Caco-2 (cell line): ENCODE results near the gene TDRD10. TPM values are rescaled to one million over a fixed set of nuclear protein-coding genes. Genes with fewer than 3 reads are reported as not detected.

ENCODE experiments used
- BruUV-seq: library from RNA; stranded (reverse); fragments of 400-500 nt; replicated peaks from 2 replicates; lab custom pipeline; 2021; lab: Mats Ljungman, UMichigan
- CTCF ChIA-PET: fragments of 300-600 bp; sonication (Branson Sonifier 250); formaldehyde crosslinking; loops from one replicate; lab custom pipeline; 2022; ENCODE audit warnings: antibody characterized with exemption; lab: Charles Lee
- POLR2A ChIA-PET: fragments of 300-600 bp; sonication (Branson Sonifier 250); formaldehyde crosslinking; loops from one replicate; lab custom pipeline; 2022; ENCODE audit warnings: antibody characterized with exemption; lab: Charles Lee
- DNase-seq, 2 experiments: peaks; one replicate each; pipeline versions ENCODE4 v3.0.0 to v3.0.0-alpha.2; 2020 to 2022
- H3K27me3 ChIP-seq: replicated peaks from 2 replicates; pipeline ENCODE4 v1.6.0; 2011; ENCODE audit warnings: low read length; ENCODE audit not compliant: control insufficient read depth, insufficient read depth
- H3K36me3 ChIP-seq: 2 replicates; pipeline ENCODE4 v1.5.1; 2011; ENCODE audit warnings: low read length; ENCODE audit not compliant: control insufficient read depth, insufficient read depth
- H3K4me1 ChIP-seq: fragments of 250-450 bp; sonication (Bioruptor Pico); 2 replicates; pipeline ENCODE4 v1.5.1; 2020; ENCODE audit warnings: mild to moderate bottlenecking
- H3K4me3 ChIP-seq: 2 replicates; pipeline ENCODE4 v1.5.1; 2011; ENCODE audit warnings: low read depth, mild to moderate bottlenecking, control low read depth, low read length
- H3K9me3 ChIP-seq: fragments of 250-450 bp; sonication (Bioruptor Pico); 2 replicates; pipeline ENCODE4 v1.5.1; 2020; ENCODE audit warnings: mild to moderate bottlenecking, moderate library complexity
- H3K27ac Mint-ChIP-seq: one replicate; pipeline ENCODE4 v1.8.0; 2022; ENCODE audit warnings: mixed read lengths; ENCODE audit not compliant: unreplicated experiment
- H3K27me3 Mint-ChIP-seq: one replicate; pipeline ENCODE4 v1.8.0; 2022; ENCODE audit warnings: mixed read lengths; ENCODE audit not compliant: insufficient read depth, unreplicated experiment
- H3K36me3 Mint-ChIP-seq: one replicate; pipeline ENCODE4 v1.8.0; 2022; ENCODE audit warnings: mild to moderate bottlenecking, mixed read lengths; ENCODE audit not compliant: insufficient read depth, unreplicated experiment
- H3K4me1 Mint-ChIP-seq: one replicate; pipeline ENCODE4 v1.8.0; 2022; ENCODE audit warnings: low read depth, mixed read lengths; ENCODE audit not compliant: unreplicated experiment
- H3K4me3 Mint-ChIP-seq: one replicate; pipeline ENCODE4 v1.8.0; 2022; ENCODE audit warnings: mild to moderate bottlenecking, moderate library complexity, mixed read lengths; ENCODE audit not compliant: unreplicated experiment
- H3K9me3 Mint-ChIP-seq: one replicate; pipeline ENCODE4 v1.8.0; 2022; ENCODE audit warnings: mixed read lengths; ENCODE audit not compliant: unreplicated experiment
- intact Hi-C: fragments of 100-400 bp; cut with micrococcal nuclease; formaldehyde crosslinking; loops from one replicate; pipeline ENCODE4 v1.10.0; 2022; ENCODE audit not compliant: unreplicated experiment
- total RNA-seq: library from RNA; stranded (reverse); gene quantifications from 2 replicates; pipeline ENCODE4 v1.2.3, GENCODE V29; 2022
- TF ChIP-seq, protein P1 (sequence below), 2 experiments: fragments of 200-600 bp in 1 of 2; IDR thresholded peaks; 1 replicate in 1 of 2; 2 replicates in 1 of 2; pipeline versions ENCODE4 v1.5.1 to v1.8.0; 2011 to 2022; ENCODE audit warnings: antibody characterized with exemption in 1 of 2, control low read depth in 1 of 2, inconsistent platforms in 1 of 2, low read depth in 1 of 2, low read length in 1 of 2, mild to moderate bottlenecking in 1 of 2, moderate library complexity in 1 of 2; ENCODE audit not compliant: insufficient read depth in 1 of 2, severe bottlenecking in 1 of 2, unreplicated experiment in 1 of 2

TDRD10 gene
- total RNA-seq, 1 experiment from 2014 or later, result not detected

GRCh38 chr1:154591206-154591605, 89.2 kb downstream of the TDRD10 start:
- H3K36me3 ChIP-seq, result peaks cover 7% of the 10 kb centered on the region; the same call in 1 of the 2 replicates
- intact Hi-C loops, result no loop called here
- Mint-ChIP-seq H3K36me3 (peaks cover 82% of the 10 kb centered on the region), H3K4me3 (no peak overlapping the region), H3K27me3 (no peaks in the 10 kb centered on the region), H3K4me1 (no peaks in the 10 kb centered on the region), H3K9me3 (no peaks in the 10 kb centered on the region), H3K27ac (no peak overlapping the region)
- ChIA-PET POLR2A (no interaction called here), CTCF (no interaction called here)
- no peak for DNase-seq
- no TSS peak for BruUV-seq
- H3K9me3 ChIP-seq, result no peaks in the 10 kb centered on the region
- H3K4me3 ChIP-seq, result no peak overlapping the region
- H3K4me1 ChIP-seq, result no peaks in the 10 kb centered on the region
- TF ChIP-seq, protein P1, sequence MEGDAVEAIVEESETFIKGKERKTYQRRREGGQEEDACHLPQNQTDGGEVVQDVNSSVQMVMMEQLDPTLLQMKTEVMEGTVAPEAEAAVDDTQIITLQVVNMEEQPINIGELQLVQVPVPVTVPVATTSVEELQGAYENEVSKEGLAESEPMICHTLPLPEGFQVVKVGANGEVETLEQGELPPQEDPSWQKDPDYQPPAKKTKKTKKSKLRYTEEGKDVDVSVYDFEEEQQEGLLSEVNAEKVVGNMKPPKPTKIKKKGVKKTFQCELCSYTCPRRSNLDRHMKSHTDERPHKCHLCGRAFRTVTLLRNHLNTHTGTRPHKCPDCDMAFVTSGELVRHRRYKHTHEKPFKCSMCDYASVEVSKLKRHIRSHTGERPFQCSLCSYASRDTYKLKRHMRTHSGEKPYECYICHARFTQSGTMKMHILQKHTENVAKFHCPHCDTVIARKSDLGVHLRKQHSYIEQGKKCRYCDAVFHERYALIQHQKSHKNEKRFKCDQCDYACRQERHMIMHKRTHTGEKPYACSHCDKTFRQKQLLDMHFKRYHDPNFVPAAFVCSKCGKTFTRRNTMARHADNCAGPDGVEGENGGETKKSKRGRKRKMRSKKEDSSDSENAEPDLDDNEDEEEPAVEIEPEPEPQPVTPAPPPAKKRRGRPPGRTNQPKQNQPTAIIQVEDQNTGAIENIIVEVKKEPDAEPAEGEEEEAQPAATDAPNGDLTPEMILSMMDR (IDR thresholded peaks at IDR 0.05; ENCODE audit: insufficient read depth in 1 of 2, low read depth in 1 of 2, low read length in 1 of 2, severe bottlenecking in 1 of 2, unreplicated experiment in 1 of 2), result no peak
- no peaks in the 10 kb centered on the region for H3K27me3 ChIP-seq

GRCh38 chr1:154593390-154593789, 91.4 kb downstream of the TDRD10 start:
- Histone ChIP-seq H3K36me3 (peaks cover 7% of the 10 kb centered on the region; the same call in 1 of the 2 replicates), H3K4me1 (no peaks in the 10 kb centered on the region), H3K4me3 (no peak overlapping the region), H3K27me3 (no peaks in the 10 kb centered on the region), H3K9me3 (no peaks in the 10 kb centered on the region)
- Mint-ChIP-seq H3K27ac (no peak overlapping the region), H3K36me3 (peaks cover 81% of the 10 kb centered on the region), H3K9me3 (no peaks in the 10 kb centered on the region), H3K4me3 (no peak overlapping the region), H3K4me1 (no peaks in the 10 kb centered on the region), H3K27me3 (no peaks in the 10 kb centered on the region)
- intact Hi-C loops, result no loop called here
- POLR2A ChIA-PET, result no interaction called here
- no TSS peak for BruUV-seq
- TF ChIP-seq, protein P1 (IDR thresholded peaks at IDR 0.05; ENCODE audit: insufficient read depth in 1 of 2, low read depth in 1 of 2, low read length in 1 of 2, severe bottlenecking in 1 of 2, unreplicated experiment in 1 of 2), result no peak
- CTCF ChIA-PET, result no interaction called here
- DNase-seq, result no peak

DNA sequence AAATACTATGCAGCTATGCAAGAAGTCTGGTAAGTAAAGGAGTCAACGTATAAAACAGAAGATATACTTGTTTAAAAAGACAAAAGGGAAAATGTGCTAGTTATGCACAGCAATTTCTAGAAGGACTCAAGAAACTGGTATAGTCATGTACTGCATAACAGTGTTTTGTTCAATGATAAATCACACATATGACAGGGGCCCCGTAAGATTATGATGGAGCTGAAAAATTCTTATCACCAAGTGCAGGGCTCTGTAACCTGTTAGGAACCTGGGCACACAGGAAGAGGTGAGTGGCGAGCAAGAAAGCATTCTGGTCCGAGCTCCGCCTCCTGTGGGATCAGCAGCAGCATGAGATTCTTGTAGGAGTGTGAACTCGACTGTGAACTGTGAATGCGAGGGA, 92.8 kb downstream of the TDRD10 start:
- no peaks in the 10 kb centered on the region for H3K4me1 ChIP-seq
- no peaks in the 10 kb centered on the region for H3K9me3 ChIP-seq
- DNase-seq, result no peak
- CTCF ChIA-PET, result interaction anchor here (0.8 kb wide), 1 partner anchor 12 kb away, joined by 3 read pairs; no protein-coding TSS in a partner anchor
- no peak overlapping the region for H3K4me3 ChIP-seq
- Mint-ChIP-seq H3K4me3 (no peak overlapping the region), H3K27me3 (no peaks in the 10 kb centered on the region), H3K27ac (no peak overlapping the region), H3K9me3 (no peaks in the 10 kb centered on the region), H3K4me1 (no peaks in the 10 kb centered on the region), H3K36me3 (peaks cover 78% of the 10 kb centered on the region)
- H3K36me3 ChIP-seq, result peaks cover 7% of the 10 kb centered on the region; the same call in 1 of the 2 replicates
- POLR2A ChIA-PET, result no interaction called here
- TF ChIP-seq, protein P1 (IDR thresholded peaks at IDR 0.05; ENCODE audit: insufficient read depth in 1 of 2, low read depth in 1 of 2, low read length in 1 of 2, severe bottlenecking in 1 of 2, unreplicated experiment in 1 of 2), result no peak
- BruUV-seq, result no TSS peak
- no peaks in the 10 kb centered on the region for H3K27me3 ChIP-seq
- intact Hi-C loops, result no loop called here
